HG03097 (cell line): ENCODE measurements around the gene ZCCHC24.

Experiments
- ATAC-seq: cut with Tn5 transposase; IDR thresholded peaks from one replicate; pipeline ENCODE4 v1.9.1; 2021; ENCODE audit not compliant: unreplicated experiment, low FRiP score

Gene ZCCHC24

DNA sequence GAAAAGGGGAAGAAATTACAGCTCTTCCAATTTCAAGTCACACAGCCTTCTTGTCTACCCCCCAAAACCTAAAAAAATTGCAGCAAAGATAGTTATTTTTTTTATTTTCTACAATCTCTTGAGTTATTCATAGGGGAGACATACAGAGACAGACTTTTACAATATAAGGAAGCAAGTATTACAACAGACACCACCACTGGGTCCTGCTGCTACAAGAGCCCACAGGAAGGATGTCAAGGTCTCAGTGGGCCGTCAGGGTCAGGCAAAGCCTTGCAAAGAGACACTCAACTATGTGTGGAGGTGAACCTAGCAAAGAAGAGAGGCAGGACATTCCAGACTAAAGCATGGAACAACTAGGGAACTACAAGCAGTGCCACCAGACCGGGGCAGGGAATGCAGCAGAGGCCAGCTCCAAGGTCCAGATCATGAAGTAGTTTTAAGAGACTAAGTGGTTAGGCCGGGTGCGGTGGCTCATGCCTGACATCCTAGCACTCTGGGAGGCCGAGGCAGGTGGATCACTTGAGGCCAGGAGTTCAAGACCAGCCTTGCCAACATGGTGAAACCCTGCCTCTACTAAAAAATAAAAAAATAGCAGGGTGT is 28.2 kb upstream of the ZCCHC24 start:
- no peak for ATAC-seq

GRCh38 chr10:79472951-79473350 is 27.5 kb upstream of the ZCCHC24 start:
- ATAC-seq: no peak

DNA sequence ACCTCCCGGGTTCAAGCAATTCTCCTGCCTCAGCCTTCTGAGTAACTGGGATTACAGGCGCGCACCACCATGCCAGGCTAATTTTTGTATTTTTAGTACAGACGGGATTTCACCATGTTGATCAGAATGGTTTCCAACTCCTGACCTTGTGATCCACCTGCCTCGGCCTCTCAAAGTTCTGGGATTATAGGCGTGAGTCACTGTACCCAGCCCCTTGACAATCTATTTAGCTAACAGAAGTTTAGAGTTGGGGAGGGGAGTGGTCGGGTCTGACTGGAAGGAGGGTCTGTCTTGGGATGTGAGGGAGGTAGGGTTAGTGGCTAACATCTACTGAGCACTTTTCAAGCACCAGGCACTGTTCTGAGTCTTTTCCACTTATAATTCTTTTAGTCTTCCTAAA is 27.0 kb upstream of the ZCCHC24 start:
- no peak for ATAC-seq

- ATAC-seq: no peak
Measured at GRCh38 chr10:79471776-79472175, 26.4 kb upstream of the ZCCHC24 start.

DNA sequence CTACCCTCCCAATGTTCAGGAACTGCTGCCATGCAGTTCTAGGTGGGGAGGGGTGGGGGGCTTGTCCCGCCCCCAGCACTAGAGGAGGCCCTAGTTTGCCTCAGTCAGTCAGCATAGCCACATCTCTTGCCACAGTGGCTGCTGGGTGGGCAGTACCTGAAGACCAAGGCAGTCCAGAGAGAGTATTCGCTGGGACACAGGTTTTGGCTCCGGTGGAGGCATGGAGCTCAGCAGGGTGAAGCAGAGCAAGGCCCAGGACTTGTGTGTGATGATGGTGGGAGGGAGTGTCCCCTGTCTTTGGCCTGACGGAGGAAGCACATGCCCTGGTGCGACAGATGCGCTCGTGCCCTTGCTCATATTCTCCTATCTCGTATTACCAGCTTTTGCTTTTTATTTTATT is 24.7 kb upstream of the ZCCHC24 start:
- no peak for ATAC-seq

DNA sequence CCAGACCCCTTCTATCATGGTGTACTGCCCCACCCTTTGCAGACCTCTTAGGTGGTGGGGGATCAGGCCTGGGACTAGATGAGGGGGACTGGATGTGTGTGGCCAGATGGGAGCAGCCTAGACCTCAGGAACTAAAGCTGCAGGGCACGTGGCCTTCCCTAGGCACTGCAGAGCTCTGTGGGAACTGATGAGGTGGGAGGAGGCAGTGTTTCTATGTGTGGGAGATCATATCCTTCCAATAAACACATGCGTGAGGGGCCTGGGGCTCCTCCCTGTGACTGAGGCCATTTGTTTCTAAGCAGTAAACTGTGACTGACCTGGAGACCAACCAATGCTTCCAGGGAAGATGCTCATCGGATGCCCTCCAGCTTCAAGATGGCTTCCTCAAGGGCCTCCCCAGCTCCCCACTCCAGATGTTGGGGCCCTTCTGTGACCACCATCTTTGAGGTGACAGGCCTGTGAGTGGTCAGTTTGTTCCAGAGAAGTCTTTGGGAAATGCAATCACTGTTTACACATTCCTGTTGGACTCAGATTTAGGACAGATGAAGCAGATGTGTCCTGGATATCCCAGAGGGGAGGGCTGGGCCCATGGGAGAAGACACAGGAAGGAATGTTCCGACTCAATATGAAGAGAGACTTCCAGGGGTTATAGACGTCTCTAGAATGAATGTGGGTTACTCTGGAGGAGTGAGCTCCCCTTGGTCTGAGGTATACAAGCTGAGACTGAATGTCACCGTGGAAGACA is 23.6 kb upstream of the ZCCHC24 start:
- no peak for ATAC-seq

DNA sequence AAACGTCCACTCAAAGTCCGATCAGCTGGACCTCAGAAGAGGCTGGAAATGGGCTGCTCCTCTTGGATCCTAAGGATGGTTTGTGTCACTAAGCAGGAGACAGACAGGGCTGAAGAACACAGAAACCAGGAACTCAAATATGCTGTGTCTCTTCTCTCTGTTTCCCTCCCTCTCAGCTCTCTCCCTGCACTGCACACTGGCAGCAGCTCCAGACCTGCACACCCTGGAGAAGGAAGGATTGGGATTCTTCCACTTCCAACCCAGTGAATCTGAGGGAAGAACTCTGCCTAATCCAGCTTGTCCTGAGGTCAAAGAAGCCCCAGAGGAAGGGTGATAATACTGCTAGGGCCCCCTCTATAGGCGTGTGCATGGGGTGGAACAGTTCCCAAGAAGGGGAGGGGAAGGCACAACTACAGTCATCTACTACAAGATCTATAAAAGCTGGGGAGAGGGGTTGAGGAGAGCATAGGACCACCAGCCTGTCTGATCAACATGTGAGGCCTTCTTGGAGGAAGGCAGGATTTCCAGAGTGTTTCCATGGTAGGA is 22.7 kb upstream of the ZCCHC24 start:
- ATAC-seq: no peak

DNA sequence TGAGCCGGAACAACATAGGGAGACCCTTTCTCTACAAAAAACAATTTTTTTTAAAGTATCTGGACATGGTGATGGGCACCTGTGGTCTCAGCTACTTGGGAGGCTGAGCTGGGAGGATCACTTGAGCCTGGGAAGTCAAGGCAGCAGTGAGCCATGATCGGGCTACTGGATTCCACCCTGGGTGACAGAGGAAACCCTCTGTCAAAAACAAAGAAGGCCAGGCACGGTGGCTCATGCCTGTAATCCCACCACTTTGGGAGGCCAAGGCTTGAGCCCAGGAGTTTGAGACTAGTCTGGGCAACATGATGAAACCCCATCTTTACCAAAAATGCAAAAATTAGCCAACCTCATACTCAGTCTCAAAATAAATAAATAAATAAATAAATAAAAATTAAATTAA is 19.9 kb upstream of the ZCCHC24 start:
- no peak for ATAC-seq

- ATAC-seq: no peak
Measured at GRCh38 chr10:79463578-79464496, 18.4 kb upstream of the ZCCHC24 start.

DNA sequence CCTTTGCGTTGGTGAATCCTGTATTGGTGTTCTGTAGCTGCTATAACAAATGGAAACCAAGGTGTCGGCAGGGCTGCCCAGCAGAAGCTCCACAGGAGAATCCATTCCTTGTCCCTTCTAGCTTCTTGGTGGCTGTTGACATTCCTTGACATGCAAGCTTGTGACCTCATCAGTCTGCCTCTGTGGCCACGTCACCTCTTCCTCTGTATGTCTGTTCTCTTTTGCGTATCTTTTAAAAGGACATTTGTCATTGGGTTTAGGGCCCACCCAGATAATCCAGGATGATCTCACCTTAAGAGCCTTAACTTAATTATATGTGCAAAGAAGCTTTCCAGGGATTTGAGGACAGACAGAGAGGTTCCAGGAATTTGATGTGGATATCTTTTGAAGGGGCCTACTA is 15.3 kb upstream of the ZCCHC24 start:
- ATAC-seq: no peak

DNA sequence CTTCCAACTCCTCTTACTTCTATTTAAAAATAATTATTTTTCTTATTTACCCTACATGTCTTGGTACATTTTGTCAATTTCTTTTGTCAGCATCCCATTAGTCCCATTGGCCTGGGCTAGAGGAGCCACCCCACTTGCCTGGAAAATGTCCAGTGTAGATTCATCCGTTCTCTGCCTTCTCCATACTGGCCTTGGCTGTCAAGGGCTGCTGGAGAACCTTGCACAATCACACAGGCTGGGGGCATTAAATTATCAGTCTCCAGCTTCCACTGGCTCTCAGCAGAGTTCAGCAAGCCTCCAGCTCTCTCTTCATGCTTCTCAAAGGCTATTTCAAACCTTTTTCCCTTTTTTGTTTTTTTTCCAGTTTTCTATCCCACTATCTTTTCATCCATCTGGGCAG is 13.8 kb upstream of the ZCCHC24 start:
- ATAC-seq: no peak

DNA sequence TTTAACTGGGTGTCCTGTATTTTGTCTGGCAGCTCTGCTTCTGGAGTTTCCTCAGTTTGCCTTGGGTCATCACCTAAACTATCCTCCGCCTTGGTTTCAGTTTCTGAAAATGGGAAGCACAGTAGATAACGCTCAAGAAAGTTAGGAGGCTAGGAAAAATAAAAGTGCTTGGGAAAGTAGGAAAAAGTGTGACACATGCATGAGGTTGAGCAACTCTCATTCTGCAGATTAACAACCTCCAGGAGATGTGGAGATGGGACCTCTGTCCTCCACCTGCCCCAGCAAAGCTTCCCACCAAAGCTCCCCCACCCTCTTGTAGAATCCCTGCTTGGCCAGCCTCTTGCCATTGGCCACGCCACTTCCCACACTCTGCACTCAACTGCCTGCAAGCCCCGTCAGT is 13.1 kb upstream of the ZCCHC24 start:
- no peak for ATAC-seq

DNA sequence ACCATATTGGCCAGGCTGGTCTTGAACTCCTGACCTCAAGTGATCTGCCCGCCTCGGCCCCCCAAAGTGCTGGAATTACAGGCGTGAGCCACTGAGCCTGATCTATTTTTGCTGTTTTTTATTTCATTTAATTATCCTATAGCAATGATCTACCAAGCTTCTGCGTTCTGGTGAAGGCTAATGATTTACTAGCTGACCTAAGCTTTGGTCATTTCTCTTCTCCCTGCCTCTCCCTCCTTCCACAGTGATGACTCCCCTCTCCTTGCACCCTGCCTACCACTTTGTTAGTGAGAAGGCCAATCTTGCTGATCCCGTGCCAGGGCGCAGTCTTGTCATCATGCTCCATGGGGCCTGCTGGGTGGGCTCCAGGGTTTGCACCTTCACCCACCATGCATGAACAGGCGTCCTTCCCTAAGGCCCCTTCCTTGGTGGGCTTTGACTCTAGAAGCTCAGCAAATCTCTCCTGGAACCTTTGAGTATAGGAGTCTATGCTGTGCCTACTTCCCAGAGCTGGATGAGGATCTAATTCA is 11.9 kb upstream of the ZCCHC24 start:
- no peak for ATAC-seq

DNA sequence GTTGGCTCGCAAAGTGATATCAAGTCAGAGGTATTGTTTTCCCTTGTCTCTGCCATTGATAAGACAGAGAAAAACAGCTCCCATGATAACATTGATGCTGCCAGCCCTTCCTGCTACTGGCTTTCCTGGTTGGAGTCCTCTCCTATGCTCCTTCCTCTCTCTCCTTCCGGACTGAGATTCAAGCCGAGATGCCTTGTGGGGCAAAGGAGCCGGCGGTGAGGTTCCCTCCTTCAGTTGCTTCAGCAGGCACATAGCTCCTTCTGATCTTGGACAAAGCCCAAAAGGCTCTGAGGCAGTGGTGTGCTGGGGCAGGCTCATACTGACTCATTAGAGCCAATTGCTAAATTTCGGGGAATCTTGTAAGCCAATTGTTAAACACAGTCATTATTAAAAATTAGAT is 8.8 kb upstream of the ZCCHC24 start:
- no peak for ATAC-seq

DNA sequence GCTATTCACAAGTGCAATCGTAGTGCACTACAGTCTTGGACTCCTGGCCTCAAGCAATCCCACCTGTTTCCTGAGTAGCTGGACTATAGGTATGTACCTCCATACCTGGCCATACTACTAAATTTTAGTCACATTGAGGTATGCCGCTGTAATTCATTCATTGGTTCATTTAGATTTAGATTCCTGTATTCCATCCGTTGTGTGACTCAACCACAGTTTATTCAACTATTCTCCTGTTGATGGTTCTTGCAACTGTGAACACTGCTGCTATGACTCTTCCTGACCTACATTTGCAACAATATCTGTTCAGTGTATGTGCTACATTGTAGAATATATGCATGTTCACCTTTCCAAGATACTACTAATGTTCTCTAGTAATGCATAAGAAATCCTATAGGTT is 8.0 kb upstream of the ZCCHC24 start:
- ATAC-seq: no peak

DNA sequence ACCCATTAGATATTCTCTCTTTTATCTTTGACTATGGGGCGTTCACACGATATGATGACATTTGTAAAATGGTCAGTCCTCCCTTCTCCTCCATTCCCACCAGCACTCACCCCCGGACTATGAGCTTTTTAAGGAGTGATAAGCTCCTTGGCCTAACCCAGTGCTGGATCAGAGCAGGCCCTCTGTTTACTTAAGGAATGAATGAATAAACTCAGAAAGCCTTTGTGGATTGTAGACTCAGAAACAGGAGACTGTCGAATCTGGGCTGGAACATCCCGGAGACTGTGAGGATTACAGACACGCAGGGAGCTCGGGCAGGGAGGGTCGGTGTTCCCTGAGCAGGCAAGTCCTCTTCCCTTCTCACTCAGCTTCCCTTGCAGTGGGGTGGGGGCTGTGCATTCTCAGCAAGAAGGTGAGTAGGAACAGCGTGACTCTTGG is 6.8 kb upstream of the ZCCHC24 start:
- no peak for ATAC-seq

- no peak for ATAC-seq
Measured at GRCh38 chr10:79451046-79451699, 5.7 kb upstream of the ZCCHC24 start.

DNA sequence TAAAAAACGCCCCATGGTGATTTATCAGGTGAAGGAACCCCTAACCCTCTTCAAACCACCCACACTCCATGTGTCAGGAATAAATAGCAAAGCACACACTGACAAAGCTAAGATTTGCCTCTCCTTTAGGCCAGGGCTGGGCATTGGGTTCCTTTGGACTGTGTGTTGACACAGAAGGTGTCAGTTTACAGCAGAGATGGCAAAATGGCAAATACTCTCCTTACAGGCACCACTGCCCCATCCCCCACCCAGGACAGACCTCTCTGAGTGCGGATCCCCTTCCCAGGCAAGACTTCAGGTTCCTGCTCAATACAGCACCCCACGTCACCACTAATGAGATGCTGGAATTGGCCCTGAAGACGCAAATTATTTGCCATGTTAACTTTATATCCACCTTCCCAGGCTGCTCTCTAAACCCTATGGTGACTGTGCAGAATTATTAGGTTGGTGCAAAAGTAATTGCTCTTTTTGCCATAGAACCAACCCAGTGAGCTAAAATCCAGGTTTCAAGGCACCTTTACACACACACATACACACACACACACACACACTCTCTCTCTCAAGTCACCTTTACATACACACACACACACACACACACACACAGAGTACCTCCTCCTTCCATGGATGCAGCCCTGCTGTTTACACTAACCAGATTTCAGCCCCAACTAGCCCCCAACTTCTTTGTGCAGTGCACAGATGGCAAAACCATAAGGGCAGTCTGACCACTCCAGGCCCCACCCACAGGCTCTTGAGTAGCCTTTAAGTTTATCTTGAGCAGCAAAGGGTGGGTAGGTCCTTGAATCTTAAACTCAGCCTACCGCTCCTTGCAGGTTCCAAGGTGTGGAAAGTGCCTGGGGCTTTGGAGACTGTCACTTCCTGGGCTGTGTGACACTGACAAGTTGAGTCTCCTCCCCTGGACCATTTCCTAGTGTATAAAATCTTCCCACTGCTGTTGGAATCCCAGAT is 4.0 kb upstream of the ZCCHC24 start:
- no peak for ATAC-seq

- no peak for ATAC-seq
Measured at GRCh38 chr10:79448732-79449049, 3.3 kb upstream of the ZCCHC24 start.
